GM21367 (cell line): ENCODE results near the gene MZB1.
"Not testable (repeated sequence)": the region's sequence is repeated elsewhere in the genome, so short reads cannot be mapped to it uniquely, and the experiment has no call there.

ENCODE experiments used
- ATAC-seq: cut with Tn5 transposase; IDR thresholded peaks from one replicate; pipeline ENCODE4 v1.9.1; 2021; ENCODE audit not compliant: unreplicated experiment

The MZB1 gene

GRCh38 chr5:139378101-139378825, 11.4 kb downstream of the MZB1 start:
- no peak for ATAC-seq

GRCh38 chr5:139377226-139377625, 12.5 kb downstream of the MZB1 start:
- ATAC-seq = no peak

- ATAC-seq = no peak
These were observed 13.3 kb downstream of the MZB1 start for GRCh38 chr5:139376364-139376763.

- no peak for ATAC-seq
These were observed 14.8 kb downstream of the MZB1 start for GRCh38 chr5:139374909-139375308.

- ATAC-seq = no peak
These were observed 18.0 kb downstream of the MZB1 start for GRCh38 chr5:139371482-139372435.

- no peak for ATAC-seq
These were observed 20.5 kb downstream of the MZB1 start for GRCh38 chr5:139369181-139369580.

GRCh38 chr5:139368613-139369012, 21.1 kb downstream of the MZB1 start:
- ATAC-seq = no peak

GRCh38 chr5:139364466-139364865, 25.2 kb downstream of the MZB1 start:
- ATAC-seq = no peak

- ATAC-seq = no peak
These were observed 25.8 kb downstream of the MZB1 start for GRCh38 chr5:139363937-139364336.

- no peak for ATAC-seq
These were observed 27.8 kb downstream of the MZB1 start for GRCh38 chr5:139361835-139362429.

GRCh38 chr5:139360384-139360783, 29.3 kb downstream of the MZB1 start:
- no peak for ATAC-seq

- ATAC-seq = no peak
These were observed 31.6 kb downstream of the MZB1 start for GRCh38 chr5:139358064-139358463.

- ATAC-seq = not testable (repeated sequence)
These were observed 33.8 kb downstream of the MZB1 start for GRCh38 chr5:139355900-139356299.

GRCh38 chr5:139354186-139354585, 35.5 kb downstream of the MZB1 start:
- no peak for ATAC-seq

GRCh38 chr5:139347863-139348262, 41.9 kb downstream of the MZB1 start:
- ATAC-seq = not testable (repeated sequence)

GRCh38 chr5:139345442-139345841, 44.3 kb downstream of the MZB1 start:
- ATAC-seq = not testable (repeated sequence)

GRCh38 chr5:139344177-139344576, 45.5 kb downstream of the MZB1 start:
- no peak for ATAC-seq

GRCh38 chr5:139343476-139343875, 46.2 kb downstream of the MZB1 start:
- ATAC-seq = no peak

- ATAC-seq = peak; percentile 39
These were observed 47.3 kb downstream of the MZB1 start for GRCh38 chr5:139342423-139342723.

GRCh38 chr5:139341689-139342422, 47.9 kb downstream of the MZB1 start, which contains the start of gene PAIP2:
Gene PAIP2, plus strand, starts transcription at chr5:139341854. Its CDS starts 21,931 bp downstream, at chr5:139363785.
- ATAC-seq = peak; percentile 82

GRCh38 chr5:139341187-139341688, 48.5 kb downstream of the MZB1 start:
- ATAC-seq = peak; percentile 15
